ENCODE measurements around the gene RAI14.

Gene RAI14

GRCh38 chr5:34789021-34789531 is 132.9 kb downstream of the RAI14 start:
- peaks cover 4% of the 10 kb centered on the region for H3K27me3 Mint-ChIP-seq
- H3K4me3 Mint-ChIP-seq = no peak overlapping the region
- ATAC-seq (ENCODE audit: low read depth) = no peak
- H3K4me1 Mint-ChIP-seq = no peaks in the 10 kb centered on the region
- no peaks in the 10 kb centered on the region for H3K36me3 Mint-ChIP-seq
- DNase-seq (ENCODE audit: low spot score in 2 of 2) = no peak
- peaks cover 6% of the 10 kb centered on the region for H3K9me3 Mint-ChIP-seq
- no peak overlapping the region for H3K27ac Mint-ChIP-seq

- H3K9me3 Mint-ChIP-seq = peaks cover 6% of the 10 kb centered on the region
- no peak overlapping the region for H3K4me3 Mint-ChIP-seq
- H3K36me3 Mint-ChIP-seq = no peaks in the 10 kb centered on the region
- peaks cover 4% of the 10 kb centered on the region for H3K27me3 Mint-ChIP-seq
- no peak overlapping the region for H3K27ac Mint-ChIP-seq
- DNase-seq (ENCODE audit: low spot score in 2 of 2) (no peak), ATAC-seq (ENCODE audit: low read depth) (no peak)
- H3K4me1 Mint-ChIP-seq = no peaks in the 10 kb centered on the region
Observed at GRCh38 chr5:34789639-34790038, 133.5 kb downstream of the RAI14 start.

GRCh38 chr5:34790069-34790468 is 133.9 kb downstream of the RAI14 start:
- H3K4me3 Mint-ChIP-seq = no peak overlapping the region
- ATAC-seq (ENCODE audit: low read depth) (no peak), DNase-seq (ENCODE audit: low spot score in 2 of 2) (no peak)
- H3K27ac Mint-ChIP-seq = no peak overlapping the region
- no peaks in the 10 kb centered on the region for H3K4me1 Mint-ChIP-seq
- H3K36me3 Mint-ChIP-seq = no peaks in the 10 kb centered on the region
- peaks cover 6% of the 10 kb centered on the region for H3K9me3 Mint-ChIP-seq
- H3K27me3 Mint-ChIP-seq = peaks cover 4% of the 10 kb centered on the region

GRCh38 chr5:34791761-34792244 is 135.7 kb downstream of the RAI14 start:
- H3K4me3 Mint-ChIP-seq = no peak overlapping the region

GRCh38 chr5:34802834-34803563 is 146.9 kb downstream of the RAI14 start:
- Mint-ChIP-seq H3K9me3 (no peaks in the 10 kb centered on the region), H3K36me3 (no peaks in the 10 kb centered on the region), H3K4me1 (no peaks in the 10 kb centered on the region), H3K27me3 (peaks cover 12% of the 10 kb centered on the region), H3K4me3 (no peak overlapping the region), H3K27ac (no peak overlapping the region)
- no peak for DNase-seq (ENCODE audit: low spot score in 2 of 2)
- no peak for ATAC-seq (ENCODE audit: low read depth)

More at GRCh38 chr5:34791761-34792244, 135.7 kb downstream of the RAI14 start:
- DNase-seq (ENCODE audit: low spot score in 2 of 2) = no peak
- Mint-ChIP-seq H3K27ac (no peak overlapping the region), H3K9me3 (peaks cover 3% of the 10 kb centered on the region), H3K4me1 (no peaks in the 10 kb centered on the region), H3K27me3 (peaks cover 4% of the 10 kb centered on the region), H3K36me3 (no peaks in the 10 kb centered on the region)
- ATAC-seq (ENCODE audit: low read depth) = no peak

GRCh38 chr5:34803974-34804732 is 148.0 kb downstream of the RAI14 start:
- Mint-ChIP-seq H3K9me3 (no peaks in the 10 kb centered on the region), H3K27me3 (peaks cover 12% of the 10 kb centered on the region), H3K4me3 (no peak overlapping the region), H3K4me1 (no peaks in the 10 kb centered on the region), H3K36me3 (no peaks in the 10 kb centered on the region), H3K27ac (no peak overlapping the region)
- ATAC-seq (ENCODE audit: low read depth) (no peak), DNase-seq (ENCODE audit: low spot score in 2 of 2) (no peak)

- Mint-ChIP-seq H3K9me3 (no peaks in the 10 kb centered on the region), H3K27ac (no peak overlapping the region), H3K4me3 (no peak overlapping the region), H3K27me3 (peaks cover 12% of the 10 kb centered on the region), H3K4me1 (no peaks in the 10 kb centered on the region), H3K36me3 (no peaks in the 10 kb centered on the region)
- ATAC-seq (ENCODE audit: low read depth) = no peak
- DNase-seq (ENCODE audit: low spot score in 2 of 2) = no peak
Observed at GRCh38 chr5:34804913-34805312, 148.8 kb downstream of the RAI14 start.

GRCh38 chr5:34806532-34806931 is 150.4 kb downstream of the RAI14 start:
- DNase-seq (ENCODE audit: low spot score in 2 of 2) (no peak), ATAC-seq (ENCODE audit: low read depth) (no peak)
- H3K4me1 Mint-ChIP-seq = no peaks in the 10 kb centered on the region
- H3K27ac Mint-ChIP-seq = no peak overlapping the region
- H3K4me3 Mint-ChIP-seq = no peak overlapping the region
- H3K9me3 Mint-ChIP-seq = no peaks in the 10 kb centered on the region
- no peaks in the 10 kb centered on the region for H3K36me3 Mint-ChIP-seq
- peaks cover 15% of the 10 kb centered on the region for H3K27me3 Mint-ChIP-seq

- ATAC-seq (ENCODE audit: low read depth) = no peak
- Mint-ChIP-seq H3K27ac (no peak overlapping the region), H3K27me3 (peaks cover 5% of the 10 kb centered on the region)
Observed at GRCh38 chr5:34811706-34812105, 155.6 kb downstream of the RAI14 start.

GRCh38 chr5:34813509-34813908 is 157.4 kb downstream of the RAI14 start:
- ATAC-seq (ENCODE audit: low read depth) (no peak), DNase-seq (ENCODE audit: low spot score in 2 of 2) (no peak)
- H3K36me3 Mint-ChIP-seq = no peaks in the 10 kb centered on the region
- H3K27me3 Mint-ChIP-seq = peaks cover 3% of the 10 kb centered on the region
- no peaks in the 10 kb centered on the region for H3K9me3 Mint-ChIP-seq
- H3K4me3 Mint-ChIP-seq = no peak overlapping the region
- no peak overlapping the region for H3K27ac Mint-ChIP-seq
- no peaks in the 10 kb centered on the region for H3K4me1 Mint-ChIP-seq

More at GRCh38 chr5:34811706-34812105, 155.6 kb downstream of the RAI14 start:
- no peak overlapping the region for H3K4me3 Mint-ChIP-seq
- H3K9me3 Mint-ChIP-seq = no peaks in the 10 kb centered on the region
- no peaks in the 10 kb centered on the region for H3K36me3 Mint-ChIP-seq
- no peak for DNase-seq (ENCODE audit: low spot score in 2 of 2)
- no peaks in the 10 kb centered on the region for H3K4me1 Mint-ChIP-seq

- no peaks in the 10 kb centered on the region for H3K4me1 Mint-ChIP-seq
- H3K36me3 Mint-ChIP-seq = no peaks in the 10 kb centered on the region
- H3K27ac Mint-ChIP-seq = no peak overlapping the region
- ATAC-seq (ENCODE audit: low read depth) (no peak), DNase-seq (ENCODE audit: low spot score in 2 of 2) (no peak)
- H3K27me3 Mint-ChIP-seq = peaks cover 2% of the 10 kb centered on the region
- H3K4me3 Mint-ChIP-seq = no peak overlapping the region
- H3K9me3 Mint-ChIP-seq = no peaks in the 10 kb centered on the region
Observed at GRCh38 chr5:34817558-34818351, 161.6 kb downstream of the RAI14 start.

- H3K9me3 Mint-ChIP-seq = no peaks in the 10 kb centered on the region
- DNase-seq (ENCODE audit: low spot score in 2 of 2) (no peak), ATAC-seq (ENCODE audit: low read depth) (no peak)
- H3K4me1 Mint-ChIP-seq = peaks cover 2% of the 10 kb centered on the region
- no peak overlapping the region for H3K27ac Mint-ChIP-seq
- H3K27me3 Mint-ChIP-seq = peaks cover 6% of the 10 kb centered on the region
- H3K4me3 Mint-ChIP-seq = no peak overlapping the region
- H3K36me3 Mint-ChIP-seq = no peaks in the 10 kb centered on the region
Observed at GRCh38 chr5:34818717-34819116, 162.6 kb downstream of the RAI14 start.

GRCh38 chr5:34820593-34820992 is 164.5 kb downstream of the RAI14 start:
- Mint-ChIP-seq H3K4me3 (no peak overlapping the region), H3K36me3 (no peaks in the 10 kb centered on the region), H3K27me3 (peaks cover 11% of the 10 kb centered on the region), H3K9me3 (no peaks in the 10 kb centered on the region), H3K27ac (no peak overlapping the region), H3K4me1 (peaks cover 2% of the 10 kb centered on the region)
- ATAC-seq (ENCODE audit: low read depth) (no peak), DNase-seq (ENCODE audit: low spot score in 2 of 2) (no peak)

All from memory B cell (primary cell).